Transverse colon (tissue), 4 donors: ENCODE data around the gene PPP1R15B. TPM values are rescaled to one million over a fixed set of nuclear protein-coding genes. Genes with fewer than 3 reads are reported as not detected.

Source experiments
- DNase-seq: peaks from one replicate; pipeline ENCODE4 v3.0.0-alpha.2; 2019
- H3K27ac ChIP-seq, 4 donors: fragments of 200-600 bp; sonication (generic); 2 replicates each; pipeline ENCODE4 v1.5.1; 2016 to 2018; ENCODE audit warnings: inconsistent platforms in 4 of 4
- H3K27me3 ChIP-seq: fragments of 200-600 bp; sonication (generic); 2 replicates; pipeline ENCODE4 v1.5.1; 2017; ENCODE audit warnings: inconsistent platforms
- H3K36me3 ChIP-seq, 4 donors: fragments of 200-600 bp; sonication (generic); 2 replicates each; pipeline ENCODE4 v1.5.1; 2017 to 2019; ENCODE audit warnings: inconsistent platforms in 4 of 4
- H3K4me1 ChIP-seq, 4 donors: fragments of 200-600 bp; sonication (generic); 2 replicates each; pipeline ENCODE4 v1.5.1; 2017 to 2020; ENCODE audit warnings: inconsistent platforms in 4 of 4
- H3K4me3 ChIP-seq, 4 donors: fragments of 200-600 bp; sonication (generic); 1 replicate in 1 of 4; 2 replicates in 3 of 4; pipeline versions ENCODE4 v1.5.1 to v1.6.1; 2017 to 2019; ENCODE audit warnings: inconsistent platforms in 4 of 4
- H3K9me3 ChIP-seq, 2 donors: fragments of 200-600 bp; sonication (generic); 2 replicates each; pipeline ENCODE4 v1.5.1; 2017 to 2019; ENCODE audit warnings: inconsistent platforms in 2 of 2
- CTCF ChIP-seq, 5 experiments: fragments of 200-600 bp in 3 of 5; fragments of 450-650 bp in 2 of 5; sonication (generic) in 3 of 5; IDR thresholded peaks; 1 replicate in 2 of 5; 2 replicates in 3 of 5; pipeline ENCODE4 v1.5.1; 2016 to 2017; ENCODE audit warnings: antibody characterized with exemption in 5 of 5, inconsistent platforms in 3 of 5, mild to moderate bottlenecking in 2 of 5, moderate library complexity in 1 of 5
- EP300 ChIP-seq: sonication (generic); formaldehyde crosslinking; IDR thresholded peaks from one replicate; pipeline ENCODE4 v1.6.1; 2017; ENCODE audit warnings: antibody characterized with exemption, low read depth
- POLR2A ChIP-seq: fragments of 450-650 bp; IDR thresholded peaks from one replicate; pipeline ENCODE4 v1.6.1; 2016; ENCODE audit warnings: antibody characterized with exemption, mild to moderate bottlenecking, moderate library complexity
- POLR2AphosphoS5 ChIP-seq, 3 donors: sonication (generic); formaldehyde crosslinking; IDR thresholded peaks; one replicate each; pipeline ENCODE4 v1.6.1; 2016; ENCODE audit warnings: antibody characterized with exemption in 3 of 3
- WGBS, 2 donors: methylation state at CpG; one replicate each; pipeline ENCODE4 v1.1.5; 2018; ENCODE audit warnings: low coverage in 1 of 2; 5-methylcytosine and 5-hydroxymethylcytosine counted together
- in situ Hi-C, 4 donors: fragments of 200-750 bp; cut with MboI; loops; one replicate each; pipeline versions ENCODE4 v1.15.0 to v1.15.1; 2017; ENCODE audit warnings: low sequenced_read_pairs in 3 of 4, low pct_ligation_motif_present in 1 of 4, low pct_unique_long_range_greater_than_20kb in 1 of 4
- intact Hi-C: fragments of 100-400 bp; cut with DNase I; formaldehyde crosslinking; loops from one replicate; pipeline ENCODE4 v1.15.1; 2023; ENCODE audit warnings: low total_unique reads
- total RNA-seq, 4 donors: library from RNA; depleted of rRNA; stranded (reverse); fragments of >200 nt; gene quantifications; one replicate each; pipeline ENCODE4 v1.1.0, GENCODE V29; 2016

Gene PPP1R15B
- total RNA-seq, 4 donors from 2014 or later, result 30.8 to 74.2 (median 54.5) TPM

- no peak overlapping the region for H3K4me3 ChIP-seq
- H3K27ac ChIP-seq, result no peak overlapping the region
- TF ChIP-seq POLR2A, result no peak
- no peak for TF ChIP-seq EP300
- TF ChIP-seq CTCF (IDR thresholded peaks at IDR 0.05), result no peak
- no peak for TF ChIP-seq POLR2AphosphoS5 (IDR thresholded peaks at IDR 0.05)
- no peaks in the 10 kb centered on the region for H3K36me3 ChIP-seq
- H3K27me3 ChIP-seq, result no peaks in the 10 kb centered on the region
- DNase-seq, result no peak
- WGBS, 2 donors, result 94 to 97% methylated on average over 3 of the region's 3 CpGs
- intact Hi-C loops (no loop called here), in situ Hi-C loops (no loop called here)
- H3K9me3 ChIP-seq, result no peaks in the 10 kb centered on the region
- peaks cover 4 to 39% (median 29%) of the 10 kb centered on the region in 4 donors for H3K4me1 ChIP-seq
Measured at GRCh38 chr1:204415351-204415750, 3.7 kb upstream of the PPP1R15B start.

- Histone ChIP-seq H3K27ac (peak overlapping the region in 3 of 4 donors; percentile 86 to 100 (median 89)), H3K4me3 (no peak overlapping the region), H3K36me3 (no peaks in the 10 kb centered on the region), H3K4me1 (peaks cover 4 to 37% (median 29%) of the 10 kb centered on the region in 4 donors), H3K27me3 (no peaks in the 10 kb centered on the region), H3K9me3 (no peaks in the 10 kb centered on the region)
- DNase-seq, result no peak
- in situ Hi-C loops, result no loop called here
- intact Hi-C loops, result no loop called here
- no peak for TF ChIP-seq CTCF (IDR thresholded peaks at IDR 0.05)
- TF ChIP-seq EP300, result no peak
- no peak for TF ChIP-seq POLR2A
- no peak for TF ChIP-seq POLR2AphosphoS5 (IDR thresholded peaks at IDR 0.05)
Measured at GRCh38 chr1:204414016-204414415, 2.4 kb upstream of the PPP1R15B start.

GRCh38 chr1:204413170-204413535 lies 1.5 kb upstream of the PPP1R15B start:
- Histone ChIP-seq H3K4me3 (no peak overlapping the region), H3K36me3 (no peaks in the 10 kb centered on the region), H3K9me3 (no peaks in the 10 kb centered on the region), H3K4me1 (peaks cover 4 to 28% (median 23%) of the 10 kb centered on the region in 4 donors), H3K27me3 (no peaks in the 10 kb centered on the region), H3K27ac (peak overlapping the region in 3 of 4 donors; percentile 86 to 100 (median 89))
- TF ChIP-seq POLR2A (no peak), POLR2AphosphoS5 (IDR thresholded peaks at IDR 0.05) (no peak), CTCF (IDR thresholded peaks at IDR 0.05) (no peak), EP300 (no peak)
- WGBS, 2 donors, result 94% methylated on average over 1 of the region's 1 CpG; no CpG with 5 or more reads in 1 of the 2 donors
- intact Hi-C loops (no loop called here), in situ Hi-C loops (no loop called here)
- DNase-seq, result no peak

GRCh38 chr1:204410688-204411450 lies 748 bp downstream of the PPP1R15B start:
- intact Hi-C loops, result no loop called here

More at GRCh38 chr1:204410688-204411450, 748 bp downstream of the PPP1R15B start:
- Histone ChIP-seq H3K27me3 (no peaks in the 10 kb centered on the region), H3K36me3 (peaks cover 0 to 3% (median 0%) of the 10 kb centered on the region in 4 donors), H3K4me1 (peaks cover 8 to 25% (median 22%) of the 10 kb centered on the region in 4 donors), H3K27ac (peak overlapping the region; percentile 97 to 100 (median 100)), H3K9me3 (no peaks in the 10 kb centered on the region), H3K4me3 (peak overlapping the region; percentile 63 to 94 (median 82))
- in situ Hi-C loops, result no loop called here
- TF ChIP-seq POLR2A, result peak; percentile 0
- no peak for TF ChIP-seq CTCF (IDR thresholded peaks at IDR 0.05)
- TF ChIP-seq POLR2AphosphoS5 (IDR thresholded peaks at IDR 0.05), result peak in 1 of 3 donors; percentile 18
- DNase-seq, result peak; percentile 62
- 0 to 3% methylated on average over 6 to 36 of the region's 38 CpGs for WGBS, 2 donors
